Right lobe of liver (tissue), 4 donors: ENCODE data around the gene USP30.

Experiments
- CTCF ChIP-seq, 4 donors: fragments of 200-600 bp in 3 of 4; fragments of 450-650 bp in 1 of 4; IDR thresholded peaks; one replicate each; pipeline versions ENCODE4 v1.5.1 to v1.8.0; 2016 to 2022; ENCODE audit warnings: antibody characterized with exemption in 4 of 4, mild to moderate bottlenecking in 2 of 4
- POLR2A ChIP-seq: fragments of 450-650 bp; IDR thresholded peaks from one replicate; pipeline ENCODE4 v1.6.1; 2017; ENCODE audit warnings: antibody characterized with exemption, mild to moderate bottlenecking
- donor health status: DM: no; HTN: no; CAD: no.
- donor health status: DM: no; HTN: no; CAD: no.
- donor health status: DM: no; HTN: yes; CAD: no.

- TF ChIP-seq CTCF (IDR thresholded peaks at IDR 0.05): no peak
- TF ChIP-seq POLR2A: no peak
Measured at GRCh38 chr12:109125791-109126190, 73.4 kb downstream of the USP30 start.
